ENCODE measurements around the gene SLC49A4. TPM values are rescaled to one million over a fixed set of nuclear protein-coding genes. Genes with fewer than 3 reads are reported as not detected.

Gene SLC49A4
- total RNA-seq, 1 donor from 2014 or later = 14.5 TPM

DNA sequence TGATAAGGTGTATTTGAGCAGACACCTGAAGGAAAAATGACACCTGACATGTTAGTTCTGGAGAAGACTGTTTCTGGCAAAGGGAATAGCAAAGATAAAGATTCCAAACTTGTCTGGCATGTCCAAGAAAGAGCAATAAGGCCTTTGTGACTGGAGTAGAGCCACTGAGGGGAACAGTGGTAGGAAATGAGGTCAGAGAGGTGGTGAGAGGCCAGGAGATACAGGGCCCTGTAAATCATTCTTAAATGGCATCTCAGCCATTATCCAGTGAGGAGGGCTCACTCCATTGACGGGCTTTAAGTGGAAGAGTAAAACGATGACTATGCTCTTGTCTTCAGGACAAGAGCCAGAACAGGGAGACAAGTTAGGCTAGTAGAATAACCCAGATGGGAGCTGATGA is 4.5 kb downstream of the SLC49A4 start:
- Histone ChIP-seq H3K36me3 (no peaks in the 10 kb centered on the region), H3K4me1 (peaks cover 35% of the 10 kb centered on the region), H3K4me3 (no peak overlapping the region), H3K27me3 (ENCODE audit: low read depth) (no peaks in the 10 kb centered on the region), H3K9me3 (replicated peaks) (no peaks in the 10 kb centered on the region), H3K27ac (replicated peaks) (no peak overlapping the region)
- intact Hi-C loops (cut with micrococcal nuclease) = no loop called here
- no peak for TF ChIP-seq CTCF (IDR thresholded peaks at IDR 0.05; ENCODE audit: borderline replicate concordance)
- DNase-seq = no peak

GRCh38 chr3:122800031-122800430 is 5.2 kb downstream of the SLC49A4 start:
- intact Hi-C loops (cut with micrococcal nuclease) = no loop called here
- H3K4me1 ChIP-seq = peaks cover 30% of the 10 kb centered on the region
- H3K27ac ChIP-seq (replicated peaks) = no peak overlapping the region
- no peak for DNase-seq
- H3K4me3 ChIP-seq = no peak overlapping the region
- TF ChIP-seq CTCF (IDR thresholded peaks at IDR 0.05; ENCODE audit: borderline replicate concordance) = no peak
- H3K9me3 ChIP-seq (replicated peaks) = no peaks in the 10 kb centered on the region
- no peaks in the 10 kb centered on the region for H3K36me3 ChIP-seq
- no peaks in the 10 kb centered on the region for H3K27me3 ChIP-seq (ENCODE audit: low read depth)

DNA sequence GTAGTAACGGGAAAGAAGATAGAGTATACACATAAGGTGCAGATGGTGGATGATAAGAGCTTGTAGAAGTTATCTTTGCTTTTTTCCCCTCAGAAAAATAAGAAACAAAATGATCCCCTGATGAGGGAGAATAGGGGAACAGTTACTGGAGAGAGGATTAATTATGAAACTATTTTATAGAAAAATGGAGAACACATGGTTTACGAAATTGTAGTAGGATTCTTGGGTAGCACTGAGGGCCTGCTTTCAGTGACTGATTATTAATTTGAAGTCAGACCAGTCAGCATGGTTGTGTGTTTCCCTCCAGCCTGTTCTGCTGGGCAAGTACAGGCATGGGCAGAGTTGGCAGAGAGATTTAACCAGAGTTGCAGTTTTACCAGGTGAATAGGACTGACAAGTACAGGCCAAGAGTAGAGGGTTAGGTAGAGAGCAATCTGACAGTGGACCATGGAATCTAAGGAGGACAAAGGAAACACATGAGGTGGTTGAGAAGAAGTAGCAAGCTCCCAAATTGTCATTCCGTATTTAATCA is 5.9 kb downstream of the SLC49A4 start:
- H3K27ac ChIP-seq (replicated peaks) = no peak overlapping the region
- peaks cover 23% of the 10 kb centered on the region for H3K4me1 ChIP-seq
- intact Hi-C loops (cut with micrococcal nuclease) = no loop called here

DNA sequence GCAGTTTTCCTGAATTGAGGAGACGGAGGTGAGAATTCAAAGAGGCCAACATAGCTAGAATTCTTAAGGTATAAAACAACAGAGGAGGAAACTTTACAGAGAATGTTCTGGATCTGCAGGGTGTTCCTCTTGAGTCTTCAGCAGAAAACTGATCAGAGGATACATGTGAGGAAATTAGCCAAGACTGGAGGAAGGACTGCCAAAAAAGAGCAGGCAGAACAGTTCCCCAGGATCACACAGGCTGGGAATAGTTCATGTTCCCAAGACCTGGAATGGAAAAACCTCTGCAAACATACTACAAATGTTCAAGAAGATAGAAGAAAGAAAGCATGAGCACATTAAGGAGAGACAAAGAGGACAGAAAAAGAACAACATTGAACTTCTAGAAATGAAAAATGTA is 7.5 kb downstream of the SLC49A4 start:
- Histone ChIP-seq H3K27ac (replicated peaks) (peak overlapping the region; percentile 34), H3K4me3 (no peak overlapping the region), H3K4me1 (peaks cover 12% of the 10 kb centered on the region), H3K27me3 (ENCODE audit: low read depth) (no peaks in the 10 kb centered on the region), H3K9me3 (replicated peaks) (no peaks in the 10 kb centered on the region), H3K36me3 (no peaks in the 10 kb centered on the region)
- TF ChIP-seq CTCF (IDR thresholded peaks at IDR 0.05; ENCODE audit: borderline replicate concordance) = no peak
- intact Hi-C loops (cut with micrococcal nuclease) = no loop called here
- no peak for DNase-seq

More for the DNA sequence above, 5.9 kb downstream of the SLC49A4 start:
- no peak for DNase-seq
- no peak for TF ChIP-seq CTCF (IDR thresholded peaks at IDR 0.05; ENCODE audit: borderline replicate concordance)
- H3K27me3 ChIP-seq (ENCODE audit: low read depth) = no peaks in the 10 kb centered on the region
- no peaks in the 10 kb centered on the region for H3K9me3 ChIP-seq (replicated peaks)
- no peak overlapping the region for H3K4me3 ChIP-seq
- no peaks in the 10 kb centered on the region for H3K36me3 ChIP-seq

- Histone ChIP-seq H3K36me3 (no peaks in the 10 kb centered on the region), H3K27me3 (ENCODE audit: low read depth) (no peaks in the 10 kb centered on the region), H3K4me1 (peaks cover 12% of the 10 kb centered on the region), H3K9me3 (replicated peaks) (no peaks in the 10 kb centered on the region), H3K4me3 (no peak overlapping the region), H3K27ac (replicated peaks) (no peak overlapping the region)
- no peak for DNase-seq
- intact Hi-C loops (cut with micrococcal nuclease) = no loop called here
- TF ChIP-seq CTCF (IDR thresholded peaks at IDR 0.05; ENCODE audit: borderline replicate concordance) = no peak
Measured at GRCh38 chr3:122803977-122804376, 9.1 kb downstream of the SLC49A4 start.

Measured in left ventricle myocardium inferior (tissue), 1 donor.